Neural progenitor cell (in vitro differentiated cells): Measurements from ENCODE around the gene METTL21A. TPM values are rescaled to one million over a fixed set of nuclear protein-coding genes. Genes with fewer than 3 reads are reported as not detected.

Source experiments
- DNase-seq: peaks from one replicate; pipeline ENCODE4 v3.0.0-alpha.2; 2016; ENCODE audit warnings: low spot score
- H2AFZ ChIP-seq: fragments of 200-600 bp; sonication (generic); replicated peaks from 2 replicates; pipeline ENCODE4 v1.6.1; 2016; ENCODE audit warnings: antibody characterized with exemption
- H3F3A ChIP-seq: fragments of 200-600 bp; sonication (generic); 2 replicates; pipeline ENCODE4 v1.6.1; 2016; ENCODE audit warnings: antibody characterized with exemption, low read depth
- H3K27ac ChIP-seq: fragments of 200-600 bp; sonication (generic); 2 replicates; pipeline ENCODE4 v1.5.1; 2016; ENCODE audit warnings: mild to moderate bottlenecking
- H3K27me3 ChIP-seq: fragments of 200-600 bp; sonication (generic); 2 replicates; pipeline ENCODE4 v1.6.1; 2016; ENCODE audit warnings: mild to moderate bottlenecking, moderate library complexity
- H3K36me3 ChIP-seq: fragments of 200-600 bp; sonication (generic); 2 replicates; pipeline ENCODE4 v1.5.1; 2016
- H3K4me1 ChIP-seq: fragments of 200-600 bp; sonication (generic); 2 replicates; pipeline ENCODE4 v1.6.1; 2016; ENCODE audit warnings: mixed run types
- H3K4me2 ChIP-seq: fragments of 200-600 bp; sonication (generic); 2 replicates; pipeline ENCODE4 v1.6.1; 2016
- H3K4me3 ChIP-seq: fragments of 200-600 bp; sonication (generic); 2 replicates; pipeline ENCODE4 v1.5.1; 2016
- H3K79me2 ChIP-seq: fragments of 200-600 bp; sonication (generic); 2 replicates; pipeline ENCODE4 v1.6.1; 2016; ENCODE audit warnings: low read depth
- H3K9ac ChIP-seq: fragments of 200-600 bp; sonication (generic); 2 replicates; pipeline ENCODE4 v1.6.1; 2016
- H3K9me3 ChIP-seq: fragments of 200-600 bp; sonication (generic); 2 replicates; pipeline ENCODE4 v1.5.1; 2016; ENCODE audit warnings: low read depth
- H4K20me1 ChIP-seq: fragments of 200-600 bp; sonication (generic); 2 replicates; pipeline ENCODE4 v1.6.1; 2016; ENCODE audit warnings: low read depth
- H3K27ac Mint-ChIP-seq: 3 replicates; pipeline ENCODE4 v1.8.0; 2021; ENCODE audit warnings: mixed read lengths
- H3K27me3 Mint-ChIP-seq: 2 replicates; pipeline ENCODE4 v1.8.0; 2022; ENCODE audit warnings: low read depth, mild to moderate bottlenecking, inconsistent platforms, moderate library complexity, mixed read lengths; ENCODE audit not compliant: insufficient read depth
- H3K36me3 Mint-ChIP-seq: 3 replicates; pipeline ENCODE4 v1.8.0; 2021; ENCODE audit warnings: mixed read lengths
- H3K4me1 Mint-ChIP-seq: 3 replicates; pipeline ENCODE4 v1.8.0; 2021; ENCODE audit warnings: mixed read lengths
- H3K4me3 Mint-ChIP-seq: 3 replicates; pipeline ENCODE4 v1.8.0; 2021; ENCODE audit warnings: mild to moderate bottlenecking, moderate library complexity, mixed read lengths
- H3K9me3 Mint-ChIP-seq: 3 replicates; pipeline ENCODE4 v1.8.0; 2020; ENCODE audit warnings: mixed read lengths
- CTCF ChIP-seq: fragments of 200-600 bp; sonication (generic); IDR thresholded peaks from 2 replicates; pipeline ENCODE4 v1.5.1; 2017; ENCODE audit warnings: antibody characterized with exemption, mild to moderate bottlenecking
- EZH2 ChIP-seq: fragments of 200-600 bp; sonication (generic); IDR thresholded peaks from 2 replicates; pipeline ENCODE4 v1.6.1; 2017; ENCODE audit warnings: antibody characterized with exemption, mild to moderate bottlenecking, moderate library complexity
- EZH2phosphoT487 ChIP-seq: fragments of 200-600 bp; sonication (generic); IDR thresholded peaks from 2 replicates; pipeline ENCODE4 v1.6.1; 2017; ENCODE audit warnings: antibody characterized with exemption
- small RNA-seq: library from RNA; depleted of rRNA; stranded (forward); fragments of <200 nt; gene quantifications from one replicate; pipeline ENCODE3, GENCODE V24; 2015
- total RNA-seq: library from RNA; depleted of rRNA; stranded (reverse); fragments of >200 nt; gene quantifications from 2 replicates; pipeline ENCODE4 v1.2.3, GENCODE V29; 2015; ENCODE audit warnings: low replicate concordance

METTL21A gene
- total RNA-seq, 1 donor from 2014 or later, result 65.2 TPM

GRCh38 chr2:207571370-207571769, 53.8 kb downstream of the METTL21A start:
- H3K4me2 ChIP-seq, result no peak overlapping the region
- no peak overlapping the region for H2AFZ ChIP-seq
- H3K9me3 ChIP-seq, result no peaks in the 10 kb centered on the region
- Mint-ChIP-seq H3K36me3 (peaks cover 44% of the 10 kb centered on the region), H3K9me3 (no peaks in the 10 kb centered on the region), H3K4me1 (no peaks in the 10 kb centered on the region), H3K27ac (no peak overlapping the region), H3K27me3 (no peaks in the 10 kb centered on the region), H3K4me3 (no peak overlapping the region)
- H3F3A ChIP-seq, result peaks cover 20% of the 10 kb centered on the region
- no peak overlapping the region for H3K9ac ChIP-seq
- no peak overlapping the region for H3K27ac ChIP-seq
- H3K4me1 ChIP-seq, result no peaks in the 10 kb centered on the region
- H3K27me3 ChIP-seq, result no peaks in the 10 kb centered on the region
- no peak overlapping the region for H3K4me3 ChIP-seq
- H3K36me3 ChIP-seq, result peaks cover 67% of the 10 kb centered on the region
- DNase-seq, result no peak
- peaks cover 15% of the 10 kb centered on the region for H3K79me2 ChIP-seq
- TF ChIP-seq EZH2 (no peak), EZH2phosphoT487 (no peak), CTCF (no peak)
- H4K20me1 ChIP-seq, result no peaks in the 10 kb centered on the region

- Histone ChIP-seq H3K27me3 (no peaks in the 10 kb centered on the region), H3K4me3 (no peak overlapping the region), H2AFZ (no peak overlapping the region), H3K79me2 (peaks cover 19% of the 10 kb centered on the region), H3K27ac (no peak overlapping the region), H3F3A (peaks cover 10% of the 10 kb centered on the region), H3K4me2 (no peak overlapping the region), H3K9ac (no peak overlapping the region), H4K20me1 (no peaks in the 10 kb centered on the region), H3K9me3 (no peaks in the 10 kb centered on the region), H3K36me3 (peaks cover 48% of the 10 kb centered on the region), H3K4me1 (no peaks in the 10 kb centered on the region)
- Mint-ChIP-seq H3K4me3 (no peak overlapping the region), H3K27me3 (peaks cover 2% of the 10 kb centered on the region), H3K36me3 (peaks cover 42% of the 10 kb centered on the region), H3K9me3 (no peaks in the 10 kb centered on the region), H3K27ac (no peak overlapping the region), H3K4me1 (no peaks in the 10 kb centered on the region)
- TF ChIP-seq CTCF (no peak), EZH2phosphoT487 (no peak), EZH2 (no peak)
- no peak for DNase-seq
Measured at GRCh38 chr2:207567671-207568070, 57.5 kb downstream of the METTL21A start.

- peaks cover 42% of the 10 kb centered on the region for H3K36me3 Mint-ChIP-seq
- H3K27ac ChIP-seq, result no peak overlapping the region
- DNase-seq, result no peak
- no peak overlapping the region for H3K27ac Mint-ChIP-seq
- no peaks in the 10 kb centered on the region for H3K9me3 ChIP-seq
- no peaks in the 10 kb centered on the region for H3K4me1 ChIP-seq
- H3K4me2 ChIP-seq, result no peak overlapping the region
- peaks cover 12% of the 10 kb centered on the region for H3F3A ChIP-seq
- no peak overlapping the region for H2AFZ ChIP-seq
- H3K9ac ChIP-seq, result no peak overlapping the region
- H3K27me3 Mint-ChIP-seq, result peaks cover 2% of the 10 kb centered on the region
- H3K9me3 Mint-ChIP-seq, result no peaks in the 10 kb centered on the region
- H3K36me3 ChIP-seq, result peaks cover 34% of the 10 kb centered on the region
- no peak overlapping the region for H3K4me3 ChIP-seq
- no peaks in the 10 kb centered on the region for H4K20me1 ChIP-seq
- H3K4me3 Mint-ChIP-seq, result no peak overlapping the region
- no peak for TF ChIP-seq EZH2phosphoT487
- TF ChIP-seq EZH2, result no peak
- no peak for TF ChIP-seq CTCF
- peaks cover 13% of the 10 kb centered on the region for H3K79me2 ChIP-seq
- H3K27me3 ChIP-seq, result no peaks in the 10 kb centered on the region
- no peaks in the 10 kb centered on the region for H3K4me1 Mint-ChIP-seq
Measured at GRCh38 chr2:207565736-207566500, 59.3 kb downstream of the METTL21A start.

Small RNA genes within 50 kb of the gene (small RNA-seq; reads per million reads assigned to genes)
- gene RPS29P9, result not detected

Other genes with a start within 250 kb of the METTL21A start
- 118 and 164 TPM in 2 replicates for gene CREB1, start 95.4 kb downstream of the METTL21A start, total RNA-seq
- 15.0 and 22.0 TPM in 2 replicates for gene CCNYL1, start 86.2 kb upstream of the METTL21A start, total RNA-seq
- gene FZD5, start 144.5 kb upstream of the METTL21A start, total RNA-seq, result 178 and 240 TPM in 2 replicates